C4-2B (cell line): Measurements from ENCODE around the gene CCDC88C.

Source experiments
- H3K27ac ChIP-seq: fragments of 450-650 bp; 2 replicates; pipeline ENCODE4 v1.5.1; 2017
- ZFX ChIP-seq: fragments of 450-650 bp; IDR thresholded peaks from 2 replicates; pipeline ENCODE4 v1.6.1; 2017
- TF ChIP-seq, protein P1 (sequence below): fragments of 450-650 bp; conservative IDR thresholded peaks from 2 replicates; pipeline ENCODE4 v1.5.1; 2017; ENCODE audit warnings: mild to moderate bottlenecking

The CCDC88C gene

DNA sequence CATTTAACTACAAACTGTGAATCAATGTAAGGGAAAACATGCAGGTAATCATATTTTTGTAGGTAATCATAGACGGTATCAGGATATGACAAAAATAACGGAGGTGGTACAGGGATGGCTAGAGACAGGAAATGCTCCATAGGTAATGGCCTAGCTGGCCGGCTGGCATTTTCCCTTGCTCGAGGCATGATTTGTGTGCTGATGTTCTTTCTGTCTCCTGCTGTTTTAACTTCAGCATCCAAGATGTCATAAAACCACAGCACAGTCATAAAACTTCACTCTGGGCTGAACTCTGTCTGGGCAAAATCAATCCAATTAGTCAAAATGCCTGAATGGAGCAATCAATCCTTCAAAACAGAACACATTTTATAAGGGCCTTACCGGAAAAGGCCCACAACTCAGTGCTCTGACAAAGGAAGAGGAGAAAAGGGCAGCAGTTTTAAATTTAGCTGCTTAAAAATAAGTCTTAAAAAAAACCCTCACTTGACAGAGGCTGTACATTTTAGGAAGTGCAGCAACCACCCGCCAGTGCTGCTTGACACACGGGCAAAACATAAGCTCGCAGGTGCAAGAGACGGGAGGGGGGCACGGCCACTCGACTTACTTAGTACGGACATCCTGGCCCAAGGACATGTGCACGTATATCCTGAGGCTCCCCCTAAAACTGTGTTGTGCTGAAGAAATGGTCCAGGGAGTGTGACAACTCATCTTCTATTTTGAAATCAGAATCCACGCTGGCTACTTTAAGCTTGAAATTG is 132.7 kb downstream of the CCDC88C start:
- TF ChIP-seq, protein P1, sequence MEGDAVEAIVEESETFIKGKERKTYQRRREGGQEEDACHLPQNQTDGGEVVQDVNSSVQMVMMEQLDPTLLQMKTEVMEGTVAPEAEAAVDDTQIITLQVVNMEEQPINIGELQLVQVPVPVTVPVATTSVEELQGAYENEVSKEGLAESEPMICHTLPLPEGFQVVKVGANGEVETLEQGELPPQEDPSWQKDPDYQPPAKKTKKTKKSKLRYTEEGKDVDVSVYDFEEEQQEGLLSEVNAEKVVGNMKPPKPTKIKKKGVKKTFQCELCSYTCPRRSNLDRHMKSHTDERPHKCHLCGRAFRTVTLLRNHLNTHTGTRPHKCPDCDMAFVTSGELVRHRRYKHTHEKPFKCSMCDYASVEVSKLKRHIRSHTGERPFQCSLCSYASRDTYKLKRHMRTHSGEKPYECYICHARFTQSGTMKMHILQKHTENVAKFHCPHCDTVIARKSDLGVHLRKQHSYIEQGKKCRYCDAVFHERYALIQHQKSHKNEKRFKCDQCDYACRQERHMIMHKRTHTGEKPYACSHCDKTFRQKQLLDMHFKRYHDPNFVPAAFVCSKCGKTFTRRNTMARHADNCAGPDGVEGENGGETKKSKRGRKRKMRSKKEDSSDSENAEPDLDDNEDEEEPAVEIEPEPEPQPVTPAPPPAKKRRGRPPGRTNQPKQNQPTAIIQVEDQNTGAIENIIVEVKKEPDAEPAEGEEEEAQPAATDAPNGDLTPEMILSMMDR, result no peak
- TF ChIP-seq ZFX, result no peak
- no peak overlapping the region for H3K27ac ChIP-seq

DNA sequence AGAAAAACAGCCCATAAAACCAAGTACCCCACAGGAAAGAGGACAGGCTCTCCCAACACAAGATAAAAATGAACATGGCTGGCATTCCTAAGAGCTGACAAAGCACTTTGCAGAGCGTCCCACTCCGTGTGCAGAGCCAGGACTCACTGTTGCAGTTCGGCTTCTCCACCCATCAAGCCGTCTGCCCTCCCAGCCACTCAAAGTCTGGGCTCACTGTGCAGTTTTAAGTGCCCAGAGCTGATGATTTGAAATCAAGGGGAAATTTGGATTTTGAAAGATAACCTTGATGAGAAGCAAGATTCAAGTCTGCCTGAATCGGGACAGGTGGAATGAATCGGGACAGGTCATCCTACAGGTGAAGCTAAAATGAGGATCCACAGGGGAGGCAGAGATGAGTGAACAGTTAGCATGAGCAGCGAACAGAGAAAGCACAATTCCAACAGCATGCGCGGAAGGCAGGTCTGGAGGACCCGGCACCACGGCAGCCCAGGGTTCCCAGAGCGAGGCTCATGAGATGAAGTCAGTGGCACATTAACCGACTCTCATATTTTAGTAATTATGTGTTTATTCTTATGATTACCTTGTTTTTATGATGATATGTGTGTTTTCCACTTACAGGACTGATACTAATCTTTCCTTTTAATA is 133.4 kb downstream of the CCDC88C start:
- no peak overlapping the region for H3K27ac ChIP-seq
- TF ChIP-seq, protein P1, result no peak
- no peak for TF ChIP-seq ZFX

DNA sequence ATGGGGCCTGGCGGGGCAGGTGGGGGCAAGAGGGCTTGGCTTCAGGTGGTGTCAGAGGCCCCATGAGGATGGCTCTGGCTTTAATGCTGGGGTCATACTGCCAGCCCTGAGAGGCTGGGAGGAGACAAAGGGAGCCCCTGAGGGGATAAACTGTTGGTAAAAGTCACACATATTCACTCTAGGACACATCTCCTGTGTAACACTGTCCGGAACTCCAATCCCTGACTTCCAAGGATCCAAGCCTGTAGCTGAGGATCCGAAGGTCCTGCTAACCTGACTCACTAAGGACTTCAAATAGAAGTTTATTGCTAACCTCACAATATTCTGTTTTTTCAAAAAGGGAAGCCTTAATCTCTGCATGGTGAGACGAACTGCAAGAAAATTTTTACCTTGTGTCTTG is 134.0 kb downstream of the CCDC88C start:
- TF ChIP-seq ZFX, result no peak
- TF ChIP-seq, protein P1, result no peak
- no peak overlapping the region for H3K27ac ChIP-seq

DNA sequence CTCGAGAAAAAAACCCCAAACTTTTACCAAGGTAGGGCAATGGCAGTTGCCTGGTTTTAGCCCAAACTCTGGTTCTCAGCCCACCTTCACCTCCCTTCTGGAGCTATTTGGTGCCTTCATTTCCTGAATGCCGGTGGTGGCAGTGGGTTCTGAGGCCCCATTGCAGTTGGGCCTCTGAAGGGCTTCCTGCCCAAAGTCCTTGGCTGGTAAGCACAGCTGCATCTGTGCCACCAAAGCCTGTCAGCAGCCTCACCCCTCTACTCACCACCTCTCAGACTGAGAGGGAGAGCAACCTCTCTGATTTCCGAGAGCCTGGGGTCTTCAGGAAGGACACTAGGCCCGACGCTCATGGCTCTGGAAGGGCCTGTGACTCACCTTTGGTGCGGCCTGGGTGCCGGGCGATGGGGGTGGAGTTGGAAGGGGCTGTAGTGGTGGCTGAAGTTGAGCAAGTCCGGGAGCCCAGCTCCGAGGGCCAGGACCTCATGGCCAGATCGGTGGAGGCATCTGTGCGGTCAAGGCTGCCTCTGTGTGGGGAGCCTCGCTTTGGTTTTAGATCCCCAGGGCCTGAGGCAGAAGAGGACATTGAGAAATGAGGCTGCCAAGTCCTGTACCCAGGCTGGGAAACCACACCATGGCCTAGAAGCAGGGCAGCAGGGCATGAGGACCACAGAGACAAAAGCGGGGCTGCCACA is 134.5 kb downstream of the CCDC88C start:
- no peak overlapping the region for H3K27ac ChIP-seq

DNA sequence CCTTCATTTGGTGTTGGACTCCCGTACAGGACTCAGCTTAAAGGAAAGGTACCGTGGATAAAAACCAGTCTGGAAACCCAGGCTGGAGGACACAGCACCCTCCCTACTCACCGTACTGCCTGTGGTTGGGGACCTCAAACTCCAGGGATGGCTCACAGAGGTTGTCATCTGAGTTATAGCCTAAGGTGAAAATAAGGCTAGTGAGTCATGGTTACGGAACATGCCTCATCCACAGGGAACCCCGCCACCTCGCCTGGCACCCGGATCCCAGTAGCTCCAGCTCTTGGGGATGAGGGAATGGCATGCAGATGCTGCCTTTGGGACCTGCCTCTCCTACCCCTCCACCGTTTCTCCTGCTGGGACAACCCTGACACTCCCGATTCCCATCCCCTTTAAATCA is 136.3 kb downstream of the CCDC88C start:
- H3K27ac ChIP-seq, result no peak overlapping the region
- no peak for TF ChIP-seq ZFX
- TF ChIP-seq, protein P1, result no peak

More for the DNA sequence above, 134.5 kb downstream of the CCDC88C start:
- TF ChIP-seq ZFX, result no peak
- TF ChIP-seq, protein P1, result no peak

DNA sequence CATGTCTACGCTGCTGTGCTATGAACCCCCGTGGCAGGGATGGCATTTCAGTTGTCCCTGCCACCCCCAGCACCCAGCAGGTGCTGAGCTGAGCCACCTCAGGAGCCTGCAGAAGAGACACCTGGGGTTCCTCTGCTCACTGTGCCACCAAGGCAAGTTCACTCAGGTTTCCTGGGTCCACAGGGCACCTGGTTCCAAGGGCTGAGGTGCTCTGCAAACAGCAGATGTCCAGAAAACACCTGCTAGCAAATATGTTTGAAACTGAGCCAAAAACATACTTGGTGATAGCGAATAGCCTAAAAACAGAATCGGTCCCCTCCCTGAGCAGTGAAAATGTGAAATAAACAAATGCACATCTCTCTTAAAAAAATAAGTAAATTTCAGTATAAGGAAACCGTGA is 137.5 kb downstream of the CCDC88C start:
- TF ChIP-seq, protein P1, result no peak
- TF ChIP-seq ZFX, result no peak
- H3K27ac ChIP-seq, result no peak overlapping the region

DNA sequence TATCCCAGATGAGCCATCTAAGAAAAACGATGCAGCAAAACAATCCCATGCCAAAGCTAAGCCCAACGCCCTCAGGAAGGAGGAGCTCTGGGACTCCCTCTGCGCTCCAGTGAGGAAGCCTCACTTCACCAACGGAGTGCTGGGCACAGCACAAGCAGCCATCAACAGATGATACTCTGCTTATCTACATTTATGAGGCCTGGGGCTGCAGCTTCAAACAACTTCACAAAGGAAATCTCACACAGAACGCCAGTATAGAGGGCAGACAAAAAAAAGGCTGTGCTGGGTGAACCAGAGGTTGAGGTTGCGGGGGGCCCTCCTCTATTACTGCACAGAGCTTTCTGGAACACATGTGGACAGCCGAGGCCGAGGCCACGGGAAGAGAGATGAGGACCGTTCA is 138.3 kb downstream of the CCDC88C start:
- no peak for TF ChIP-seq ZFX
- TF ChIP-seq, protein P1, result no peak
- no peak overlapping the region for H3K27ac ChIP-seq
